Measurements from ENCODE around the gene KCTD1. TPM values are rescaled to one million over a fixed set of nuclear protein-coding genes. Genes with fewer than 3 reads are reported as not detected.

KCTD1 gene
- total RNA-seq, 4 donors from 2014 or later, result 33.6 to 42.0 (median 39.4) TPM

DNA sequence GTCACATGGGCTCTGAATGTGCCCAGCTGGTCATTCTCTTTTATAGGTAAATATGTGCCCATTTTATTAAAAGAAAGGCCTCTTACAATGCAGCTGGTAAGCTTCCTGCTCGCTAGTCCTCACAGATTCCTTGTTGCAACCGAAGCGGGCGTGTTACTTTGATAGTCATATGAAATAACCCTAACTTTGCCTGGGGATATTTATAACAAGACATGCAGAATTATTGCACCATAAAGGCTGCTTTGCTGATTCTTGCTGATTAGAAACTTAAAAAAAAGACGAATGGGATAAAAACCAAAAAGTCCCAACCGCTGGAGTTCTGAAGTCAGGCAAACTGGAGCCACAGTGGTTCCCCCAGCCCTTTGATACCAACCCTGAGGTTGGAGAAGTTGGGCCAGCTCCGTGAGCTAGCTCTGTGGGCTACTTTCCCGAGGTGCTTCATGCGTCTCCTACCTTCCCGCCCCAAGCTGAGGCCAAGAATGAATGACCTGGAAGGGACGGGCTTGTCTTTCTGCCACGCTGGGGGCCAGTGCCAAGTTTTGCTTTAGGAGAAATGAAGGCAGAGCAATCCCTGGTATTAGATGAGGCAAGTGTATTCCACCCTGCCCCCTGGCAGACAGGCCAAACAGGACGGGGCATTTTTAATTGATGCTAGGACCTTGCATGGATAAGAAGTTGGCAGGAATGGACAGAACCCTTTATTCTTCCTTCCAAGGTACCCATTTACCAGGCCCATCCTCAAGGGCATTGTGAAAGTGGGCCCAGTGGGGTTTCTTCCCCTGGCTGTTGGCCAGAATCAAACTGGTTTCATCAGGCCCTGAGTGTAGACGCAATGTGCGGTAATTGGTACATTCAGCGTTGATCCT, 140.4 kb downstream of the KCTD1 start:
- Histone ChIP-seq H3K36me3 (no peaks in the 10 kb centered on the region), H3K4me3 (no peak overlapping the region), H3K9me3 (no peaks in the 10 kb centered on the region), H3K27me3 (no peaks in the 10 kb centered on the region), H3K27ac (no peak overlapping the region), H3K4me1 (no peaks in the 10 kb centered on the region)
- no peak for DNase-seq (ENCODE audit: low spot score in 2 of 2)
- 85 to 88% methylated on average over 16 of the region's 16 CpGs for WGBS, 2 donors
- TF ChIP-seq POLR2A (IDR thresholded peaks at IDR 0.05), result no peak
- TF ChIP-seq EP300 (IDR thresholded peaks at IDR 0.05), result no peak
- TF ChIP-seq, protein P1, sequence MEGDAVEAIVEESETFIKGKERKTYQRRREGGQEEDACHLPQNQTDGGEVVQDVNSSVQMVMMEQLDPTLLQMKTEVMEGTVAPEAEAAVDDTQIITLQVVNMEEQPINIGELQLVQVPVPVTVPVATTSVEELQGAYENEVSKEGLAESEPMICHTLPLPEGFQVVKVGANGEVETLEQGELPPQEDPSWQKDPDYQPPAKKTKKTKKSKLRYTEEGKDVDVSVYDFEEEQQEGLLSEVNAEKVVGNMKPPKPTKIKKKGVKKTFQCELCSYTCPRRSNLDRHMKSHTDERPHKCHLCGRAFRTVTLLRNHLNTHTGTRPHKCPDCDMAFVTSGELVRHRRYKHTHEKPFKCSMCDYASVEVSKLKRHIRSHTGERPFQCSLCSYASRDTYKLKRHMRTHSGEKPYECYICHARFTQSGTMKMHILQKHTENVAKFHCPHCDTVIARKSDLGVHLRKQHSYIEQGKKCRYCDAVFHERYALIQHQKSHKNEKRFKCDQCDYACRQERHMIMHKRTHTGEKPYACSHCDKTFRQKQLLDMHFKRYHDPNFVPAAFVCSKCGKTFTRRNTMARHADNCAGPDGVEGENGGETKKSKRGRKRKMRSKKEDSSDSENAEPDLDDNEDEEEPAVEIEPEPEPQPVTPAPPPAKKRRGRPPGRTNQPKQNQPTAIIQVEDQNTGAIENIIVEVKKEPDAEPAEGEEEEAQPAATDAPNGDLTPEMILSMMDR (IDR thresholded peaks at IDR 0.05), result no peak

DNA sequence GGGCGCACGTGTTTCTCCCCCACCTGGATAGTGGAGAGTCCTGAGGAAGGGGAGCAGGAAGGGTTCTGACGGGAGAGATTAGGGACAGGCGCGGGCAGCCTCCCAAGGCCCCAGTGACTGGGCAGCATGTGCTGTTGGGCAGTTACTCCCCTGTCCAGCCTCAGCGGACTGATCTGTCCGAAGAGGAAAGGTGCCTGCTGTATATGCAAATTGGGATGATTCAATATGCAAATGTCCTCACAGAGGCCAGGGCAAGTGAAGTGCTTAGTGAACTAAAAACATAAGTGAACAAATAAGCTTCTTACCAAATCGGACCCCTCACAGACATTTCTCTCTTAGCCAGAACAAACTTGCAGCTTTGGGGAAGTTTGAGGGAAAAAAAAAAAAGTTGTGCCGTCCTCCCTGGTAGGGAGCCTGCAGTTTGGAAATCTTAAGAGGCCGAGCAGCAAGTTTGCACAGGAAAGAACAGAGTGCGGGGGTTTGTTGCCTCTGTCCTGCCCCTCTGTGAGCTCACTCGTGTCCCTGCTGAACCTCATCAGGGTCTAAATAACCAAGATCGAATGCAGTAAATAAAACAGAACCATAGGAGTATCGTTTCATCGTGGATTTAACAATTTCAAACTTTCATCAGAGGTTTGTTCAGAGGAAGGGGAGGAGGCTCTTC, 141.4 kb downstream of the KCTD1 start:
- Histone ChIP-seq H3K9me3 (no peaks in the 10 kb centered on the region), H3K4me1 (no peaks in the 10 kb centered on the region), H3K36me3 (no peaks in the 10 kb centered on the region), H3K27me3 (no peaks in the 10 kb centered on the region), H3K4me3 (no peak overlapping the region), H3K27ac (no peak overlapping the region)
- no peak for TF ChIP-seq POLR2A (IDR thresholded peaks at IDR 0.05)
- TF ChIP-seq, protein P1 (IDR thresholded peaks at IDR 0.05), result no peak
- TF ChIP-seq EP300 (IDR thresholded peaks at IDR 0.05), result no peak
- 68 to 73% methylated on average over 15 of the region's 15 CpGs for WGBS, 2 donors
- no peak for DNase-seq (ENCODE audit: low spot score in 2 of 2)

DNA sequence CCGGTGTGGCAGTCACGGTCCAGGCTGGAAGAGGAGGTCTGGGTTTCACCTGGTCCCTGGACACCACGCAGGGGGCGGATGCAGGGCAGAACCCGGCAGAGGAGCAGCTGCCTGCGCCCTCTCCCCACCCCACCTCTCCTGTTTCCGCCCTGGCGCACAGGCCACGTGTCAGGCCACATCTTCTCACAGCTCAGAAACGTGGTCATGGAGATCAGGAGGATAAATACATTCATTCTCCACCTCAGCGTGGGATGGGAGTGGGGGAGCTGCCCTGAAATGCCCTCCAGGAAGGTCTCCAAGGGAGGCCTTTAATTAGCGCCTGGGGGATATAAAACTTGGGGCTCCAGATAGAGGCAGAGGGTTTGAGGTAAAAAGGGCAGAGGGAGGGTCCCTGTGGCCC, 142.0 kb downstream of the KCTD1 start:
- no peak for TF ChIP-seq EP300 (IDR thresholded peaks at IDR 0.05)
- TF ChIP-seq POLR2A (IDR thresholded peaks at IDR 0.05), result no peak
- TF ChIP-seq, protein P1 (IDR thresholded peaks at IDR 0.05), result no peak
- Histone ChIP-seq H3K4me1 (no peaks in the 10 kb centered on the region), H3K9me3 (no peaks in the 10 kb centered on the region), H3K27me3 (no peaks in the 10 kb centered on the region), H3K4me3 (no peak overlapping the region), H3K36me3 (no peaks in the 10 kb centered on the region), H3K27ac (no peak overlapping the region)
- WGBS, 2 donors, result 81 to 87% methylated on average over 12 of the region's 12 CpGs
- no peak for DNase-seq (ENCODE audit: low spot score in 2 of 2)

DNA sequence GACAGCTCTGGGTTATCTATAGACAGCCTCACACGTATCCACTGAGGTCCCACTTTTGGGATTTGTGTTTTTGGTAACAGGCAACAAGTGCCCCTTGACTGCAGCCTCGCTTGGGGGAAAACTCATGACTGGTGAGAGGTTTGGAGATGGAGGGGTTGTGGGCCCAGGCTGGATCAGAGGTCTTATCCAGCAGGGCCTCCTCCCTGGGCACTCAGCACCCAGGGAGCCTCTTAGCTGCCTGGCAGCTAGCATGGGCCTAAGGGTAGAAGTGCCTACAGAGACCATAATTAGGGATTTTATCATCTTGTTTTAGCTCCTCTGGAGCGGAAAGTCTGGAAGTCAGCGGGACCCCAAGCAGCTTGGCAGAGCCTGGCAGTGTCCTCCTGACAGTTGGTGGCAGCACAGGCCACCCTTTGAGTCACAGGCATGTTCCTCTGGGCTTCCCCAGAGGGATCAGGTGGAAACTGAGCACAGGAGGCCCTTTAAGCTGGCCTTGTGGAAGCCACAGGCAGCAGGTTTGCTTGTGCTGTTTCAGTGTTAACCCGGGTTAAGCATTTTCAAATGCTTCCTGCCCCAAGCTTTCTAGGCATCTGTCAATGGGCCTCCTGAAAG, 143.1 kb downstream of the KCTD1 start:
- H3K4me1 ChIP-seq, result no peaks in the 10 kb centered on the region
- H3K27me3 ChIP-seq, result no peaks in the 10 kb centered on the region
- TF ChIP-seq, protein P1 (IDR thresholded peaks at IDR 0.05), result peak in 4 of 5 experiments; percentile 23 to 62 (median 38)
- TF ChIP-seq EP300 (IDR thresholded peaks at IDR 0.05), result no peak
- no peak for TF ChIP-seq POLR2A (IDR thresholded peaks at IDR 0.05)
- 71 to 80% methylated on average over 4 to 5 of the region's 5 CpGs for WGBS, 2 donors
- no peak overlapping the region for H3K4me3 ChIP-seq
- H3K27ac ChIP-seq, result no peak overlapping the region
- no peaks in the 10 kb centered on the region for H3K36me3 ChIP-seq
- no peaks in the 10 kb centered on the region for H3K9me3 ChIP-seq
- no peak for DNase-seq (ENCODE audit: low spot score in 2 of 2)

Small RNA genes within 50 kb of the gene (small RNA-seq; reads per million reads assigned to genes)
- not detected for gene MIR8057
